ENCODE results near the gene HGFAC.
"Not testable (repeated sequence)": the region's sequence is repeated elsewhere in the genome, so short reads cannot be mapped to it uniquely, and the experiment has no call there.

The HGFAC gene

DNA sequence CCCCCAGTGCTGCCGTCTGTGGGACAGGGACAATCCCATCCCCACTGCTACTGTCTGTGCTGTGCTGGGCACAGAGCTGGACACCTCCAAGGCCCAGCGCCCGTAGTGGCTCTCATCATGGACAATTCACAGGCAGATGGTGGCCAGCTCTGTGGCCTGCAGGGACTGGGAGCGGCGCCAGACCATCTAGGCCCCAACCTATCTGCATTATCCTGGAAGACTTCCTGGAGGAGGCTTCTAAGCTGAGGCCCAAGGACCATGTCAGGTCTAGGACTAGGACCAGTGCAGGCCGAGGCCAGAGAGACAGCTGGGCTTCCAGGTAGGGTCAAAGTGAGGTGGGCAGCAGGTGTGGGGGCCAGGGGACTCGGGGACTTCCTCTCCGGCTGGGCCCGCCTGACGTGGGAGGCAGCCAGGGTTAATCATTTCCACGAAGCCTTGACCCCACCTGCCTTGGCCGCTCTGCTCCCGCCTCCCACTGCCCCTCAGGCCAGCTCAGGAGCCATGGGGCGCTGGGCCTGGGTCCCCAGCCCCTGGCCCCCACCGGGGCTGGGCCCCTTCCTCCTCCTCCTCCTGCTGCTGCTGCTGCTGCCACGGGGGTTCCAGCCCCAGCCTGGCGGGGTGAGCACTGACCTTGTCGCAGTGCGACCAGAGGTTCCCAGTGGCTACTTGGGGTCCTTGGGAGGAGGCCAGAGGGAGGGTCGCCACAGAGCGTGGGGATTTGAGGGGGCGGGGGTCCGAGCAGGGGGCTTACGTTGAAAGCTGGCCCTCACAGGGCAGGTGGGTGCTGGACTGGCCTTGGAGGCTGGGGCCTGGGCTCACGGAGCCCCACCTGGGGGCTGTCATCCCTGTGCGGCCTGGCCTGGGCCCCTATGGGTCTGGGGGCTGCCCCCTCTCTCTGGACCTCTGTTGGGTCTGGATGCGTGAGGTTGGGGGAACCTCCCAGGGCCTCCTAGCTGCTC, at the start of gene HGFAC:
Gene HGFAC (plus strand): TSS at position 468 of the 959 bp plus-strand sequence. CDS start 34 bp downstream, at position 502.
- no peak for DNase-seq

DNA sequence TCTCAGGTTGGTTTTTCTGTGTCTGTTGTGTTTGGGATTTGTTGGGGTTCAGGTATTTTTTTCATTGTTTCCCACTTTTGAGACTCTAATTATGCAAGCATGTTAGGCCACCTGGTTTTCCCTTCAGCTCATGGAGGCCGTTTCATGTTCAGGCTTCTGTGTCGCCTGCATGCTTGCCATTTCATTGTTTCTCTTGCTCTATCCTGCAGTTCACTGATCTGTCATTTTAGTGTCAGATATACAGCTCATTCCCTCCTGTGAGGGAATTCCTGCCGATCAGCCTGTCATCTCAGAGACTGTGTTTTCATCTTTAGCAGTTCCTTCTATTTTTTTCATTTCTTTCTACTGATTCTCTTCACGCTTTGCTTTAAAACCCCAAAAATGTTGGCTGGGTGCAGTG, 49.4 kb upstream of the HGFAC start:
- no peak for DNase-seq

DNA sequence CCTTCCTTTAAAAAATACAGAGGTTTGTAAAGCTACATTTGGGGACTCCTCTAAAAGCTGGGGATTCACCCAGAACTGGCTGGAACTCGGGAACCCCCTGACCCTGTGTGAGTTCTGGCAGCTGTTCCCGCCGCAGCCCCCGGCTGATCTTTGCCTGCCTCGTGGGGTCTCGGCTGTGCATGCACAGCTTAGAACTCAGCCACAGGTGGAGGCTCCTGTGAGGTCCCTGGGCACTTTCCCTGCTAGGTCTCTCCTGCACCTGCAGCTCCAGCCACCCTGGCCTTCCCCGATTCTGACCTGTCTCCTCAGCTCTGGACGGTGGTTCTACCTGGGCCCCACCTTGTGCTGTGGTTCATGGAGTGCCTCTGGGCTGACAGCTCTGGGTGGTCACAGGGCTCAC, 48.6 kb upstream of the HGFAC start:
- DNase-seq, result no peak

DNA sequence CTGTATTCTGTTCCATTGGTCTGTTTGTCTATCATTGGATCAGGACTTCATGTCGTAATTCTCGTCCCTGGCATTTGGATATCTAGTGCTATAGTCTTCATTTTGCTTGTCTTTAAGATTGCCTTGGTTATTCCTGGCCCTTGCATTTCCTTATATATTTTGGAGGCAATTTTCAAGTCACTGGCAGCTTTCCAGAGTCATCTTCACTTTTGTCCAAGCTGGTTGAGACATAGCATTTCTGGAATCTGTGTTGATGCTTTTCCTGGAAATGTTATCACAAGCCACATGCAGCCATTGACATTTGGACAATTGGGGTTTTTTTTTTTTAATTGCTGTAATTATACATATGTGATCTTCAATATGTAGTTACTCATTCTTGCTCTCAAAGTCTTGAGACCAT, 45.2 kb upstream of the HGFAC start:
- no peak for DNase-seq

DNA sequence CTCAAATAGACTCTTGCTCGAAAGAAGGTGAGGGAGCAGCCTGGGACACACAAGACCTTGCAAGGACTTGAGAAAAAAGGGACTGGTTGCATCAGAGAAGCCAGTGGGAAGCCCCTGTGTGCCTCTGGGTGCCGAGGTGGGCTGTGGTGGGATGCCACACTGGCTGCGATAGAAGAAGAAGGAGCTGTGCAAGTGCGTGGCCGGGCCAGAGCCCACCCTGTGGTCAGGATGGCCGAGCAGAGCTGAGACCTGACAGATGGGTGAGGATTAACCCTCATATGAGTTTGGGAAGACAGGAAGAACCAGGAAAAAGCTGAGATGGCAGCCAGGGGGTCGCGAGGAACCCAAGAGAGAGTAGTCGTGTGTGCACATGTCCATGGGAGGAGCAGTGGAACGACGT, 44.6 kb upstream of the HGFAC start:
- no peak for DNase-seq

DNA sequence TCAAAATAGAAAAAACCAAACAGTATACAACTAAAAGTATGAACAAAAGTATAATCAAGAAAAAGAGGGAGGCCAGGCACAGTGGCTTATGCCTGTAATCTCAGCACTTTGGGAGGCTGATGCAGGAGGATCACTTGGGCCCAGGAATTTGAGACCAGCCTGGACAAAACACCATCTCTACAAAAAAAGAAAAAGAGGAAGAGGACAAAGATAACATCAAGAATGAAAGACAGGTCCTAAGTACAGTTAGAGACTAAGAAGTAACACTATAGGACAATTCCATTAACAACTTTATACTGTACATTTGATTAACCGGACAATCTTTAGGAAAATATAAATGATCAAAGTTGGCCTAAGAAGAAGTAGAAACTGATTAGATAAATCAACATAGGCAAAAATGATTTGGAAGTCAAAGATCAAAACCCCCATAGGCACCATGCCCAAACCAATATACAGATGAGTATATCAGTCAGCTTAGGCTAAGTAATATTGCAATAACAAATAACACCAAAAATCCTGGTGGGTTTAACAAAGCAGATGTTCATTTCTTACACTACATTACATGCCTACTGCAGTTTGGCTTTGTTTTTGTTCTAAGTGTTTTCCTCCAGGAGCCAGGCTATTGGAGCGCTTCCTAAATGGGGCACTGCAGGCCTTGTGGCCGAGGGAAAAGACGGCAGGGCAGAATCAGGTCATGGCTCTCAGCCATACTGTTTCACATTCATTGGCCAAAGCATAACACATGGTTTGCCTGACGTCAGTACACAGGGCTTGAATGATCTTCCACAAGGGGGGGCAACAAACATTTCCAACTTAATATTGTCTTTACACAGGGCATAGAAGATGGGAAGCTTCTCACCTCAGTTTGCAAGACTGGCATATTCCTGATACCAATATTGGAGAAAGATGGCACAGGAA, 42.2 kb upstream of the HGFAC start:
- DNase-seq, result no peak

DNA sequence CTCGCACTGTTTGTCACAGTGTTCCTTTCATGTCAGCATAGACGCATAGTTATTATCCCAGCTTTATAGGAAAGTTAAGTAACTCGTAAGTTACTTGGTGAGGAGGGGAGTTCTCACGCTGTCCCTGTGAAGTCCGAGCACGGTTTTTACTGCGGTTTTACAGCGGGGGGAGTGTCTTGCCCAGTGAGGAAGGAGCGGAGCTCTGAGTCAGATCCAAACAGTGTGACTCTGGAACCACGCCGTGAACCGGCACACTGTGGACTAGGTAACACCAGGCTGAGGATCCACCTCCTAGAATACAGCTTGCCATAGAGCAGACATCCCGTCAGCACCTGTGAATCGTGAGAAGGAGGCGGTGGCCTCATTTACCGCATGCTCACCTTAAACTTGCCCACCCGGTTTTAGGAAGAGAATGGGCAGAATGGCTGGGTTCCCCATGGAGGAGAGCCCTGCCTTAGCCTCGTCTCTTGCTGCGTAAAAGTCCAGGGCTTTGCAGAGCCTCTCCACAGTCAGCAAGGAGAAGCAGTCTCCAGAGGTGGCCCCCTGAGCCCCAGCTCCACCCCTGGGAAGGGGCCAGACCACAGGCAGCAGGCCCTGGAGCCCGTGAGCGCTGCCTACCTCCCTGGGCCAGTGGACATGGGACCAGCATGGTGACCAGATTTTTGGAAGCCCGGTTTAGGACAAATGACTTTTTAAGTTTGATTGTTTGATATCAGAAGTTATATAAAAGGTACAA, 40.2 kb upstream of the HGFAC start:
- no peak for DNase-seq

DNA sequence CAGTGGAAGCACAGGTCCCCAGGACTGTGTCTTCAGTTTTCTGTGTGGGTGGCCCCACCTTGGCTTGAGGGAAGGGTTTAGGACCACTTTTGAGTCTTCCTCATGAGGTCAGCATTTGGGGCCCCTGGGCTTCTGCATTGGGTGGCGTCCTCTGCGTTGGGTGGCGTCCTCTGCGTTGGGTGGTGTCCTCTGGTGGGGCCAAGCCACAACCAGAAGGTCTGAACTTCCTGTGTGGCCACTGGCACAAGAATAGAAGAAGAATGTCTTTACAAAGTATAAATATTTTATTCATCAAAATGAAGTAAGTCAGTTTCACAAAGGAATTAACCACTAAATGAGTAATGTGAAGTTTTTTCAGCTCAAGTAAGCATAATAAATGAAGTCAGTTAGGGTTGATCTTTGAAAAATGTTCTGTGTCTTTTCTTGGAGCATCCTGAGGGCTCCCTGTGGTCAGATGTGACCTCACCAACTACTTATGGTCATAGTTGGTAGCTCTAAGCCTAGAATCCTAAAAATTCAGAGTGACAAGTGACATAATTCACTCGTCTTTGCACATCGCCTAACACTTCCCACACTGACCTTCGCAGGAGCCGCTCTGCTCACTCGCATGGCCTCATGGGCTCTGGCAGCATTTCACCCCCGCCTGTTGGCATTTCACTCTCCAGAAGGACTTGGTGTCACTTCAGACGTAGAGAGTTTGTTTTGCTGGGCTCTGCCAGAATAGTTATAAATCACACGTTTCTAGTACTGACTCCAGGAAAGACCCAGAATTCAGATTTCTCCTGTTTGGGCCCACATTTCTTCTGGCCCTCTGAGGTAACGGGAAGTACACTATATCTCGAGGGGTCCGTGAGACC, 39.0 kb upstream of the HGFAC start:
- DNase-seq, result no peak

DNA sequence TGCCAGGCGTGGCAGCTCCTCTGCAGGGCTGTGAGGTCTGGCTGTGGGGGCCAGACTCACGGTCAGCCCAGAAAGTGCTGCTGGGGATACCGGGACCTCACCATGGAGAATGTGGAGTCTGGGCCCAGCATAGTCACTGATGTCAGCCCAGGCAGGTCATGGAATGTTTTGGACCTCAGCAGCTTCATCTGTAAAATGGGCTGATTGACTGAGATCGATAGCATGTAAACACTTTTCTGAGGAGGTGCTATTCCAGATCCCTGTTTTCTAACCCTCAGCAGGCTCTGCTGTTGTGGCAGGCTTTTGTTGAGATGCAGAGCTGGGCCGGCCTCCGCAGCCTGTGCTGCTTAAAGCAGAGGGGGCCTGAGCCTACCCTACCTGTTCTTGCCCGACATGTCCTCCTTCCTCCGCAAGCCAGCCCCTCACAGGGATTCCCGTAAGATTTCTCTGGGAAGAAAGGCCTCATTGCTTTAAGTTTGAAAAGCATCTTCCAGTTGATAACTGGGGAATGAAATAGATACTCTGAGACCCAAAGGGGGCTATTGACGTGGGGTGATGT, 38.3 kb upstream of the HGFAC start:
- no peak for DNase-seq

DNA sequence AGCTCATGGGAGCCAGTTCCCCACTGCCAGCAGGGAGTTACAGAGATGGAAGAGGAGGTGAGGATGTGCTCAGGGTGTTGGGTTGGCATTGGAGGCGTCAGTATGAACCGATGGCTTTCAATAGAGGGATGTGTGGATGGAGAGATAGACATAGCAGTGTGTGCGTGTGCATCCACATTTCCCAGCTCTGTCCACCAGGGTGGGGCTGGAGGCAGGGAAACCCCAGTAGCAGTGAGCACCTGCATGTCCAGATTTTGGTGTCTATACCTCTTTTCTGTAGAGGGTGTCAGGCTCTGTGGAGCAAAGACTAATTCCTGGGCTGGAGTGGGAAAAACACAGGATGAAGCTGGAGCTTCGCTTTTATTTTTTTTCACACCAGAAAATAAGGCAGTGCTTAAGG, 37.2 kb upstream of the HGFAC start:
- DNase-seq, result no peak

DNA sequence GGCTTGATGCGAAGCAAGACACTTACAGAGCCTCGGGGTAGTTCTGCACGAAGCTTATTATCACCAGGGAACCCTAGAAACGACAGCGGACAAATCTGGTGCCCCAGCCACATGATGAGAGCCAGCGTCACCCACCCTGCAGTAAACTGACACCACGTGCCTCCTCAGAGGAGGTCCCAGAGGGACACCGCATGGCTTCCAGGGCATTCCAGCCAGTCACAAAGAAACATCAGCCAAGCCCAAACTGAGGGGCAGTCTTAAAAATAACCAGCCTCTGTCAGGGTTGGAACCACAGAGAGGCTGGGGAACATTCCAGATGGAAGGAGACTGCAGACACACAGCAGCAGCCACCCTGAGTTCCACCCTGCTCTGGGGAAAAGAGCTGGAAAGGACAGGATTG, 36.6 kb upstream of the HGFAC start:
- DNase-seq, result no peak

DNA sequence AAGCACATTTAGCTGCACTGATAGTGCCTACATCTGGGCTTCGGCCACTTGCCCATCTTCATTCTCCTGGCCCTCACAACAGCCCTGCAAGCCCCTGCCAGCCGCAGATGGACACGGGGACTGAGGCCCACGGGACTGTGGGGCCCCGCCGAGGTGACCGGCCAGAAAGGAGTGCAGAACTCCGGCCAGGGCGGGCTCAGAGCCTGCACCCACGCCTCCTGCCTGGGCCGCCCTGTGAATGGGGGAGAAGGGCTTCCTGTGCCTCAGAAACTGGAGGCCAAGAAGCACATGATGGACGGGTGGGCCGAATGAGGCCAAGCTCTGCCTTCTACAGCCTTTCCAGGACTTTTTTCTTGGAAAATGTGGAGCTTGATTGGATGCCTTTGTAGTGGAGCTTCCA, 35.7 kb upstream of the HGFAC start:
- DNase-seq, result no peak

DNA sequence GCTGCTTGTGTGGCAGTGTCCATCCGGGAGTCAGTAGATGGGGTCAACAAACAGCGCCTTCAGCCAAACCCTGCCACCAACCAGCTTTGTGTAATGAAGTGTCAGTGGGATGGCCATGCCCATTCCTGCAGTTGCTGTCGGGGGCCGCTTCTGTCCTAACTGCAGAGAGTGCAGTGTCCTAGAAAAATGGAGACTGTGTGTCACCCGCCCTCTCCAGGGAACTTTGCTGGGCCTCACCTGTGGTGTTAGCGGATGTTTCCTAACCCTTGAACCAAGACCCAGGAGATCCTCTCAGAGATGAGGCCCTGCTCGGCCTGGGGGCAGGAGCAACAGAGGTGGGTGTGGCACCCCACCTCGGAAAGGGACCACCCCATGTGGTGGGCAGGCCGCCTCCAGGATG, 35.3 kb upstream of the HGFAC start:
- DNase-seq, result no peak

DNA sequence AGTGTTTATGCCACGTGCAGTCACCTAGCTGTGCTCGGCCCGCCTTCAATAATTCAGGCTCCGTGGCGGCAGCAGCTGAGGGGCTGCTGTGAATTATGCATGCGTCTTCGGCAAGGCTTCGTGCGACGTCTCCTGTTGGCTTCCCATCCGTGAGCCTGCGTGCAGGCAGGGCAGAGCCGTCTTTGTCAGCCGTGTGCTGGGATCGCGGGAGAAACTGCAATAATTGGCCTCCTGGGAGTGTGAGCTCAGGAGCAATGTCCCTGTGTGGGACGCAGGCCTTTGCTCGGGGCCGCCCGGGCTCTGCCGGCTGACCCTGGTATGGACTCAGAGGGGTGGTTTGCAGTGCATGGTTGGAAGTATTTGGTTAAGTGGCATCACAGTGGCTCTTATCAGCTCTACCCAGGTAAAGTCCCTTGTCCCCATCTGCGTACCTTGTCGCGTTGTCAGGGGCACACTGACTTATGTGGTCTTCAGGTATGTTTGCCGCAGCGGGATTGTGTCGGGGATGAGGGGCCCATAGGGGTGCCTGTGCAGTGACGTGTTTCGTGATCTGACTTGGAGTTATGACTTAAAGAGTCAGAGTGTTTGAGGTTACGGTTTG, 34.5 kb upstream of the HGFAC start:
- DNase-seq, result no peak

DNA sequence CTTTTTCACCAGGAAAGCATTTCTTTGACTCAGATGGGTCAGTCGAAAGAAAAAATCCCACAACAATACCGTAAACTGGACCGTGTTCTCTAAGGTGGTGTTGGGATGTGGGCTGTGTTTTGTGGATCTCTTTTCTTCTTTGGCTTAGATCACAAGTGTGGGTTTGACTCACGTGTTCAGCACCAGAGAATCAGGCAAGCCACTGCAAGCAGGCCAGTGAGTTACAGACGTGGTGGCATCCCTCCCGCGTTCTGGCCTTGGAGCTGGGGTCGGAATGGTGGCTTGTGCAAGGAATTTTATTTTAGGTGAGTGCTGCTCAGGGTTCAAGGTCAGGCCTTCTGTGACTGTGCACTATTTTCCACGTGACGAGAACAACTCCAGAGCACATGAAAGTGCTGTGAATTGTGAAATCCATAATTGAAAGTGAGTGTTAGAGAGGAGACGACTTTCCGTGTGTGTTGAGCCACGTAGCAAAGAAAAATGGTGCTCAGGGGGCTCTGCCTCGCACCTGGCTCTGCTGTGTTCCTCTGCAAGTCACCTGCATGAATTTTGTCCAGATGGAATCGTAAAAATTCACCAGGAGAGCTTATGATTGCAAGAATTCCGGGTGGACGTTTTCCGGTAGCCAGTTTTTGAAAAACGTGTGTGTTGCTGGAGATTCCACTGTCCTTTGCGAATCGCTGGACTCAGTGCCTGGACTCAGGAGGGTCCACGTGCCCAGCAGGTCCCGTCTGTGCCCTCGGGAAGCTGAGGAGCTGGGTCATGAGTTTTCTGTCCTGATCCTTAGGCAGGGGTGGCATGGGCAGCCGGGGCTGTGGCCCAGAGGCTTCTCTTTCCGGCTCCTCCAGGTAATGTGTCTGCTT, 33.6 kb upstream of the HGFAC start:
- DNase-seq, result no peak

DNA sequence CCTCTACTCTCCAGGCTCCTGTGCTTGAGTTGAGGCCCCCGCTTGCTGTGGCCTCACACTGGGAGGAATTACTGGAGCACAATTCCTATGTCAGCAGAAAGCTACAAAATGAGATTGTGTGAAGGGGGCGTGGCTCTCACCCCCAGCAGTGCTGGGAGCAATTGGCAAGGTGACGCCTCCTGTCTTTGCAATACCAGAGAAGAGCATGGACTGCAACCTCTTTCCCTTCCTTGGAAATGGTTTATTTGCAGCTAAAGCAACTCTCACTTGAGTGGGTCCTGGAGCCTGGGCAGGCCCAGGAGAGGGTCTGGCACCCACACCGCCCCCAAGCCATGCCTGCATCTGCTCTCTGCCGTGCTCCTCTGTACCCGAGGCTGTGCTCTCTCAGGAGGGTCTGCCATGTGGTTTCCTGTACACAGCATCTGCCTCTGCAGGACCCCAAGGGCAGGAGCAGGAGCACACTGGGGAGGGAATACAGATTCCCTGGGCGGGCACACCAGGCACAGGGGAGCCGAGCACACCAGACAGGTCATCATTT, 32.9 kb upstream of the HGFAC start:
- DNase-seq, result no peak

DNA sequence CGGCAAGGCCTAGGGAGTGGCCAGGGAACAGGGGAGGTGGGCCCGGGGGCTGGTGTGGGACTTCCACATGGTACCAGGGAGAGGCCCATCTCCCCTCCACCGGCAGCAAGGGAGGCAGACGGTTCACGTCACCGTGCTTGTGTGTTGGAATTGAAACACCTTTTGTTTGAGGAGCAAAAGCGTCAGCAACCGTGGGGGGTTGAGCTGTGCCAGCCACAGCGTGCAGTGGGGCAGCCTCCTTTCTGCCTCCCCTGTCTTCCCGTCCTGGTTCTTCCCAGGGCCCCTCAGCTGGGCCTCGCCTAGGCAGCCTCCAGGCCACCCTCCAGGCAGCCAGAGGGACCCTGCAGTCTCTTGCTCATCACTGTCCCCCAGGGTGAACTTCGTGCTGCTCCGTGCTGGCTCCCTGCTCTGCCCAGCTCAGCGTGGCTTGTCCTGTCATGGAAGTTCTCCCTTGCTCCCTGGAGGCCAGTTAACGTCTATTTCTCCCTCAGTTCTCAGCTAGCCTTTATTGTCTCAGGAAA, 32.1 kb upstream of the HGFAC start:
- no peak for DNase-seq

DNA sequence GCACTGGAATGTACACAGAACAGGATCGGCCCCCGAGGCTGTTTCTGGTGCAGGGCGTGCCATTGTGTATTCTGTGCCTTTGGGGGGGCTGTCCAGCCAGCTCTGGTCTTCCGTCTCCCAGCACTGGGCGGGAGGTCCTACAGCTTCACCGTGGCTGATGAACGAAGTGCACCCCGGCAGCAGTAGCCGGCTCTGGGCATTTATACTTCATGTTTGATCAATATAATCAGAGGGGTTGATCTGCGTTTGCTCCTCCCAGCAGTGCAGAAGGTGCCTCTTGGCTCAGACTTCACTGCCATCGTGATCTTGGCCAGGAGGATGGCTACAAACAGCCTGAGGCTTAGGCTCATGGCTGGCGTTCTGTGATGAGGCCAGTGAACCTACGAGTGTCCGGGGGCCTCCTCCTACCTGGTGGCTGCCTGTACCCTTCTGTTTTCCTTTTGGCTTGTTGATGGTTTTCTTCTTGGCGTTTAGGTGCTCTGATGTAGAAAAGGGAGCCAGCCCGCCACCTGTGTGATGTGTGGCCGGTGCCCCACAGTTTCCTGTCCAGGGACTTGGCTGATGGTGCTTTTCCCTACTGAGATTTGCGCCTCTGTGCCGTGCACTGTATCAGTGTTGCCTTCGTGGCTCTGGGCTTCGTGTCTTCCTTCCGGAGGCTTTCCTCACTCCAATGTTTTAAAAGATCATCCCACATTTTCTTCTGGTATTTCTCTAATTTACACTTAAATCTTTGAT, 31.2 kb upstream of the HGFAC start:
- DNase-seq, result no peak

DNA sequence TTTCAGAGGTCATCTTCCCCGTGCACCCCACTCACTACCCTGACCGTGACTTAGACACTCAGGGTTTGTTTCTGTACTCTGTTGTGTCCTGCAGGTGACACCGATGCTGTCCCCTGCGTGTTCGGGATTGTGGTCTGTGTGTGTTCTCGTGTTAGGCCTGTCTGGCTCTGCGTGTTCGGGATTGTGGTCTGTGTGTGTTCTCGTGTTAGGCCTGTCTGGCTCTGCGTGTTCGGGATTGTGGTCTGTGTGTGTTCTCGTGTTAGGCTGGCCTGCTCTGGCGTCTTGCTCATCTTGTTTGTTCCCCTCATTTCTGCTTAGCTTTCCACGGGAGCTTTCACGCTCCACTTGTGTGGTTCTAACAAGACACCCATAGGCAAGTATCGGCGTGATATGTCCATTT, 30.6 kb upstream of the HGFAC start:
- not testable (repeated sequence) for DNase-seq
